K562 (cell line): ENCODE measurements around the gene UBE2E1. TPM values are rescaled to one million over a fixed set of nuclear protein-coding genes. Genes with fewer than 3 reads are reported as not detected.

Experiments used
- ARID2 ChIP-seq: fragments of 450-650 bp; IDR thresholded peaks from 2 replicates; pipeline ENCODE4 v1.6.1; 2017; ENCODE audit warnings: antibody characterized with exemption, mild to moderate bottlenecking
- CBX2 ChIP-seq: fragments of 200-600 bp; sonication (generic); IDR thresholded peaks from one replicate; pipeline ENCODE4 v1.6.1; 2012; ENCODE audit warnings: mild to moderate bottlenecking, low read length, inconsistent platforms; ENCODE audit not compliant: insufficient read depth, poor library complexity, severe bottlenecking
- DPF2 ChIP-seq: fragments of 450-650 bp; IDR thresholded peaks from 2 replicates; pipeline ENCODE4 v1.6.1; 2016
- FOXK2 ChIP-seq, 2 experiments: fragments of 450-650 bp; IDR thresholded peaks in 1 of 2; conservative IDR thresholded peaks in 1 of 2; 2 replicates each; pipeline ENCODE4 v1.6.1; 2016; ENCODE audit warnings: low read depth in 2 of 2, mild to moderate bottlenecking in 1 of 2
- HMG20B ChIP-seq: fragments of 250-450 bp; sonication (Bioruptor Pico); IDR thresholded peaks from 2 replicates; pipeline ENCODE4 v1.5.0; 2021; ENCODE audit warnings: mild to moderate bottlenecking
- HNRNPUL1 ChIP-seq: fragments of 200-400 bp; formaldehyde crosslinking; IDR thresholded peaks from 2 replicates; pipeline ENCODE4 v1.6.1; 2017; ENCODE audit warnings: low read length
- ILF3 ChIP-seq: fragments of 450-650 bp; IDR thresholded peaks from 2 replicates; pipeline ENCODE4 v1.6.1; 2018; ENCODE audit warnings: antibody characterized with exemption, mild to moderate bottlenecking, moderate library complexity, borderline replicate concordance
- L3MBTL2 ChIP-seq: fragments of 450-650 bp; IDR thresholded peaks from 2 replicates; pipeline ENCODE4 v1.6.1; 2016; ENCODE audit warnings: mild to moderate bottlenecking, moderate library complexity
- MEF2D ChIP-seq: conservative IDR thresholded peaks from 2 replicates; pipeline ENCODE4 v1.6.1; 2016; ENCODE audit warnings: low read depth, missing genetic modification characterization, missing compliant biosample characterization
- PHF21A ChIP-seq: fragments of 450-650 bp; IDR thresholded peaks from 2 replicates; pipeline ENCODE4 v1.6.1; 2017; ENCODE audit warnings: low read depth, borderline replicate concordance
- POLR2H ChIP-seq: IDR thresholded peaks from 2 replicates; pipeline ENCODE4 v1.6.1; 2016; ENCODE audit warnings: missing genetic modification characterization, low read depth, mild to moderate bottlenecking, control low read depth, missing compliant biosample characterization, moderate library complexity
- PURB ChIP-seq: sonication (generic); formaldehyde crosslinking; IDR thresholded peaks from 2 replicates; pipeline ENCODE4 v1.9.0; 2021; ENCODE audit warnings: low read depth, mild to moderate bottlenecking, missing genetic modification reagents
- RFX7 ChIP-seq: fragments of 250-450 bp; sonication (Bioruptor Pico); IDR thresholded peaks from 2 replicates; pipeline ENCODE4 v1.5.1; 2021; ENCODE audit warnings: mild to moderate bottlenecking
- SIN3A ChIP-seq, 2 experiments: fragments of 150-350 bp in 1 of 2; IDR thresholded peaks; 2 replicates each; pipeline ENCODE4 v1.6.1; 2011 to 2016; ENCODE audit warnings: borderline replicate concordance in 2 of 2, low read depth in 2 of 2, low read length in 2 of 2, mild to moderate bottlenecking in 2 of 2, moderate library complexity in 2 of 2; ENCODE audit not compliant: control insufficient read depth in 1 of 2
- TARDBP ChIP-seq: fragments of 450-650 bp; IDR thresholded peaks from 2 replicates; pipeline ENCODE4 v1.6.1; 2016
- TEAD2 ChIP-seq: fragments of 450-650 bp; IDR thresholded peaks from 2 replicates; pipeline ENCODE4 v1.6.1; 2016; ENCODE audit warnings: missing genetic modification characterization, control low read depth, missing compliant biosample characterization
- ZNF143 ChIP-seq: sonication (generic); formaldehyde crosslinking; IDR thresholded peaks from 2 replicates; pipeline ENCODE4 v1.9.0; 2022; ENCODE audit warnings: mild to moderate bottlenecking, missing genetic modification reagents
- ZNF316 ChIP-seq: fragments of 450-650 bp; IDR thresholded peaks from 2 replicates; pipeline ENCODE4 v1.6.1; 2016
- polyA plus RNA-seq, 8 experiments: library from polyadenylated mRNA; depleted of rRNA in 4 of 8; stranded (reverse) in 5 of 8; unstranded in 3 of 8; fragments of >200 nt; fragmentation: Nextera tagmentation in 2 of 8; fragmentation: Illumina TruSeq in 1 of 8; extraction: Ambion mirVana in 2 of 8; extraction: Trizol in 1 of 8; gene quantifications; 2 replicates each; pipeline versions ENCODE4 v1.2.1 to v1.2.3, GENCODE V29; 2011 to 2014; ENCODE audit warnings: inconsistent platforms in 1 of 8, missing spikeins in 1 of 8
- total RNA-seq, 7 experiments: library from RNA; depleted of rRNA in 6 of 7; stranded (reverse); fragments of >200 nt in 6 of 7; fragmentation: Illumina TruSeq in 2 of 7; extraction: Trizol in 2 of 7; gene quantifications; 2 replicates each; pipeline versions ENCODE4 v1.2.1 to v1.2.3, GENCODE V29; 2011 to 2021; ENCODE audit warnings: low replicate concordance in 1 of 7
- TF ChIP-seq, protein P1 (sequence below), 3 experiments: fragments of 200-800 bp in 1 of 3; fragments of 250-450 bp in 1 of 3; fragments of 450-650 bp in 1 of 3; sonication (Bioruptor Pico) in 1 of 3; sonication (Bioruptor generic) in 1 of 3; formaldehyde crosslinking in 1 of 3; IDR thresholded peaks; 2 replicates each; pipeline versions ENCODE4 v1.6.1 to v1.8.0; 2016 to 2022; ENCODE audit warnings: mild to moderate bottlenecking in 2 of 3, missing genetic modification characterization in 2 of 3, missing compliant biosample characterization in 1 of 3, moderate library complexity in 1 of 3
- TF ChIP-seq, protein P2 (sequence below), 3 experiments: IDR thresholded peaks in 2 of 3; conservative IDR thresholded peaks in 1 of 3; 2 replicates each; pipeline ENCODE4 v1.5.1; 2011 to 2012; ENCODE audit warnings: low read length in 3 of 3, mild to moderate bottlenecking in 3 of 3, control low read depth in 2 of 3, improper control_type of control experiment in 1 of 3, inconsistent platforms in 1 of 3, low read depth in 1 of 3, mixed read lengths in 1 of 3, moderate library complexity in 1 of 3; ENCODE audit not compliant: insufficient read depth in 2 of 3
- TF ChIP-seq, protein P3 (sequence below): fragments of 250-450 bp; sonication (Bioruptor Pico); IDR thresholded peaks from 2 replicates; pipeline ENCODE4 v1.5.1; 2021; ENCODE audit warnings: mild to moderate bottlenecking

UBE2E1 gene
- total and polyA plus RNA-seq, 9 of the 15 experiments (the other 6 are each of a cell fraction or from before 2014, with no cell fraction given): 54.4 to 294 (median 165) TPM

DNA sequence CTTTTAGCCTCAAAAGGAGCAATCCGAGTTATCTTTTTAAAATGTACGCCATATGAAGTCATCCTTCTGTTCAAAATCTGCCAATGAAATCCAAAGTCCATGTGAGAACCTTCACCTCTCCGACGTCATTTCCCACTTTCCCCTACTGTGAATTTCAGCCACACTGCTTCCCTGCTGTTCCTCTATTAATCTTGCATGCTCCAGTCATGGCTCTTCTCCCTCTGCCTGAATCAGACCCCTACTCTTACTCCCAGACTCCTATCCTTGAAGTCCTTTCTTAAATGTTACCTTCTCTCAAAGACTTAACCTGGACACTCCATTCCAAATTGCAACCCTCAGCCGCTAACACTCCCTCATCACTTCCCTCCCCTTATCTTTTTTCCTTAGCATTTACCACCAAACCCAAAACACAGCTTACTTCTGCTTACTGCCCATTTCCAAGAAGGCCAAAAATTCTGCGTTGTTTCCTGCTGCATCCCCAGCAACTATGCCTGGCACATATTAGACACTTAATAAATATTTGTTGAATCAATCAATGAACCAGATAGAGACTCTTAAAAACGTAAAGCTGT, 109.9 kb downstream of the UBE2E1 start (continued):
- TF ChIP-seq, protein P1, sequence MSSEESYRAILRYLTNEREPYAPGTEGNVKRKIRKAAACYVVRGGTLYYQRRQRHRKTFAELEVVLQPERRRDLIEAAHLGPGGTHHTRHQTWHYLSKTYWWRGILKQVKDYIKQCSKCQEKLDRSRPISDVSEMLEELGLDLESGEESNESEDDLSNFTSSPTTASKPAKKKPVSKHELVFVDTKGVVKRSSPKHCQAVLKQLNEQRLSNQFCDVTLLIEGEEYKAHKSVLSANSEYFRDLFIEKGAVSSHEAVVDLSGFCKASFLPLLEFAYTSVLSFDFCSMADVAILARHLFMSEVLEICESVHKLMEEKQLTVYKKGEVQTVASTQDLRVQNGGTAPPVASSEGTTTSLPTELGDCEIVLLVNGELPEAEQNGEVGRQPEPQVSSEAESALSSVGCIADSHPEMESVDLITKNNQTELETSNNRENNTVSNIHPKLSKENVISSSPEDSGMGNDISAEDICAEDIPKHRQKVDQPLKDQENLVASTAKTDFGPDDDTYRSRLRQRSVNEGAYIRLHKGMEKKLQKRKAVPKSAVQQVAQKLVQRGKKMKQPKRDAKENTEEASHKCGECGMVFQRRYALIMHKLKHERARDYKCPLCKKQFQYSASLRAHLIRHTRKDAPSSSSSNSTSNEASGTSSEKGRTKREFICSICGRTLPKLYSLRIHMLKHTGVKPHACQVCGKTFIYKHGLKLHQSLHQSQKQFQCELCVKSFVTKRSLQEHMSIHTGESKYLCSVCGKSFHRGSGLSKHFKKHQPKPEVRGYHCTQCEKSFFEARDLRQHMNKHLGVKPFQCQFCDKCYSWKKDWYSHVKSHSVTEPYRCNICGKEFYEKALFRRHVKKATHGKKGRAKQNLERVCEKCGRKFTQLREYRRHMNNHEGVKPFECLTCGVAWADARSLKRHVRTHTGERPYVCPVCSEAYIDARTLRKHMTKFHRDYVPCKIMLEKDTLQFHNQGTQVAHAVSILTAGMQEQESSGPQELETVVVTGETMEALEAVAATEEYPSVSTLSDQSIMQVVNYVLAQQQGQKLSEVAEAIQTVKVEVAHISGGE (CRISPR knock-in tag; IDR thresholded peaks at IDR 0.05): no peak
- TF ChIP-seq POLR2H (tag) (no peak; the same call in 1 of the 2 replicates), MEF2D (no peak), L3MBTL2 (peak; percentile 45; the same call in 1 of the 2 replicates), TARDBP (no peak), DPF2 (peak; percentile 76), PHF21A (peak; percentile 78; the same call in 1 of the 2 replicates), ILF3 (no peak), ARID2 (no peak), PURB (CRISPR knock-in tag) (no peak), TEAD2 (no peak), SIN3A (IDR thresholded peaks at IDR 0.05; ENCODE audit: borderline replicate concordance in 2 of 2, control insufficient read depth in 1 of 2, low read depth in 2 of 2, low read length in 2 of 2) (no peak), FOXK2 (conservative IDR thresholded peaks at IDR 0.05 in 1 of 2, IDR thresholded peaks at IDR 0.05 in 1 of 2; ENCODE audit: low read depth in 2 of 2) (peak; percentile 17 to 41; a peak in 1 of 4 replicates), RFX7 (CRISPR knock-in tag) (no peak), ZNF316 (no peak), HMG20B (no peak), ZNF143 (CRISPR knock-in tag) (no peak), CBX2 (no peak), HNRNPUL1 (no peak)
- TF ChIP-seq, protein P2, sequence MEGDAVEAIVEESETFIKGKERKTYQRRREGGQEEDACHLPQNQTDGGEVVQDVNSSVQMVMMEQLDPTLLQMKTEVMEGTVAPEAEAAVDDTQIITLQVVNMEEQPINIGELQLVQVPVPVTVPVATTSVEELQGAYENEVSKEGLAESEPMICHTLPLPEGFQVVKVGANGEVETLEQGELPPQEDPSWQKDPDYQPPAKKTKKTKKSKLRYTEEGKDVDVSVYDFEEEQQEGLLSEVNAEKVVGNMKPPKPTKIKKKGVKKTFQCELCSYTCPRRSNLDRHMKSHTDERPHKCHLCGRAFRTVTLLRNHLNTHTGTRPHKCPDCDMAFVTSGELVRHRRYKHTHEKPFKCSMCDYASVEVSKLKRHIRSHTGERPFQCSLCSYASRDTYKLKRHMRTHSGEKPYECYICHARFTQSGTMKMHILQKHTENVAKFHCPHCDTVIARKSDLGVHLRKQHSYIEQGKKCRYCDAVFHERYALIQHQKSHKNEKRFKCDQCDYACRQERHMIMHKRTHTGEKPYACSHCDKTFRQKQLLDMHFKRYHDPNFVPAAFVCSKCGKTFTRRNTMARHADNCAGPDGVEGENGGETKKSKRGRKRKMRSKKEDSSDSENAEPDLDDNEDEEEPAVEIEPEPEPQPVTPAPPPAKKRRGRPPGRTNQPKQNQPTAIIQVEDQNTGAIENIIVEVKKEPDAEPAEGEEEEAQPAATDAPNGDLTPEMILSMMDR (IDR thresholded peaks at IDR 0.05 in 2 of 3, conservative IDR thresholded peaks at IDR 0.05 in 1 of 3; ENCODE audit: insufficient read depth in 2 of 3, low read depth in 1 of 3, low read length in 3 of 3): no peak
- TF ChIP-seq, protein P3, sequence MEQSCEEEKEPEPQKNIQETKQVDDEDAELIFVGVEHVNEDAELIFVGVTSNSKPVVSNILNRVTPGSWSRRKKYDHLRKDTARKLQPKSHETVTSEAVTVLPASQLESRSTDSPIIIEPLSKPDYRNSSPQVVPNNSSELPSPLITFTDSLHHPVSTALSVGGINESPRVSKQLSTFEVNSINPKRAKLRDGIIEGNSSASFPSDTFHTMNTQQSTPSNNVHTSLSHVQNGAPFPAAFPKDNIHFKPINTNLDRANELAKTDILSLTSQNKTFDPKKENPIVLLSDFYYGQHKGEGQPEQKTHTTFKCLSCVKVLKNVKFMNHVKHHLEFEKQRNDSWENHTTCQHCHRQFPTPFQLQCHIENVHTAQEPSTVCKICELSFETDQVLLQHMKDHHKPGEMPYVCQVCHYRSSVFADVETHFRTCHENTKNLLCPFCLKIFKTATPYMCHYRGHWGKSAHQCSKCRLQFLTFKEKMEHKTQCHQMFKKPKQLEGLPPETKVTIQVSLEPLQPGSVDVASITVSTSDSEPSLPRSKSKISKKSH (CRISPR knock-in tag): no peak
